K562 (cell line): ENCODE results near the gene TRIM14.
"Not testable (repeated sequence)": the region's sequence is repeated elsewhere in the genome, so short reads cannot be mapped to it uniquely, and the experiment has no call there.

Source experiments
- HEY1 ChIP-seq: fragments of 250-450 bp; sonication (Bioruptor Pico); IDR thresholded peaks from 2 replicates; pipeline ENCODE4 v1.5.0; 2020; ENCODE audit warnings: mild to moderate bottlenecking, moderate library complexity, borderline replicate concordance
- JUN ChIP-seq, 2 experiments: sonication (generic) in 1 of 2; formaldehyde crosslinking in 1 of 2; IDR thresholded peaks; 2 replicates each; pipeline versions ENCODE4 v1.6.1 to v1.8.0; 2012 to 2022; ENCODE audit warnings: borderline replicate concordance in 2 of 2, mild to moderate bottlenecking in 2 of 2, improper control_type of control experiment in 1 of 2, low read depth in 1 of 2, low read length in 1 of 2, missing genetic modification reagents in 1 of 2
- KLF13 ChIP-seq: fragments of 450-650 bp; IDR thresholded peaks from 2 replicates; pipeline ENCODE4 v1.6.1; 2016; ENCODE audit warnings: missing genetic modification characterization, low read depth, mild to moderate bottlenecking, missing compliant biosample characterization, moderate library complexity, borderline replicate concordance
- MXI1 ChIP-seq: IDR thresholded peaks from 2 replicates; pipeline ENCODE4 v1.6.1; 2011; ENCODE audit warnings: low read depth, mild to moderate bottlenecking, improper control_type of control experiment, low read length
- NFYB ChIP-seq: IDR thresholded peaks from 2 replicates; pipeline ENCODE4 v1.6.1; 2011; ENCODE audit warnings: mild to moderate bottlenecking, moderate library complexity; ENCODE audit not compliant: insufficient read length; ENCODE audit errors: extremely low read depth
- TF ChIP-seq, protein P1 (sequence below): IDR thresholded peaks from 3 replicates; pipeline ENCODE4 v1.6.1; 2011; ENCODE audit warnings: borderline replicate concordance, mild to moderate bottlenecking; ENCODE audit not compliant: insufficient read length, insufficient read depth
- TF ChIP-seq, protein P2 (sequence below): sonication (generic); formaldehyde crosslinking; IDR thresholded peaks from 2 replicates; pipeline ENCODE4 v1.5.0; 2020; ENCODE audit warnings: missing genetic modification reagents
- TF ChIP-seq, protein P3 (sequence below), 3 experiments: IDR thresholded peaks in 2 of 3; conservative IDR thresholded peaks in 1 of 3; 2 replicates each; pipeline ENCODE4 v1.5.1; 2011 to 2012; ENCODE audit warnings: low read length in 3 of 3, mild to moderate bottlenecking in 3 of 3, control low read depth in 2 of 3, improper control_type of control experiment in 1 of 3, inconsistent platforms in 1 of 3, low read depth in 1 of 3, mixed read lengths in 1 of 3, moderate library complexity in 1 of 3; ENCODE audit not compliant: insufficient read depth in 2 of 3

DNA sequence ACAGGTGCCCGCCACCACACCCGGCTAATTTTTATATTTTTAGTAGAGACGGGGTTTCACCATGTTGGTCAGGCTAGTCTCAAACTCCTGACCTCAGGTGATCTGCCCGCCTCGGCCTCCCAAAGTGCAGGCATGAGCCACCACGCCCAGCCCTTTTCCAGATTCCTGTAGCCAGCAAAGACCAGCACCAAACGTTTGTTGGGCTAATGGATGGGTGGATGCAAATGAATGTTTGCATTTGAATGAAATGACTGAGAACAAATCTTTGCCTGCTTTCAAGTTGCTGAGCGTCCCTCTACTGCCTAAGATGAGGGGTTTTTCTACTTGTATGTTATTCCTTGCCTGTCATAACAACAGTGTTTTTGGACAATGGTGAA lies 42.5 kb downstream of the TRIM14 start:
- TF ChIP-seq JUN (IDR thresholded peaks at IDR 0.05; ENCODE audit: borderline replicate concordance, low read depth, low read length); JUN (CRISPR knock-in tag; IDR thresholded peaks at IDR 0.05; ENCODE audit: borderline replicate concordance); HEY1; MXI1; NFYB; KLF13 (tag): not testable (repeated sequence)
- TF ChIP-seq, protein P1, sequence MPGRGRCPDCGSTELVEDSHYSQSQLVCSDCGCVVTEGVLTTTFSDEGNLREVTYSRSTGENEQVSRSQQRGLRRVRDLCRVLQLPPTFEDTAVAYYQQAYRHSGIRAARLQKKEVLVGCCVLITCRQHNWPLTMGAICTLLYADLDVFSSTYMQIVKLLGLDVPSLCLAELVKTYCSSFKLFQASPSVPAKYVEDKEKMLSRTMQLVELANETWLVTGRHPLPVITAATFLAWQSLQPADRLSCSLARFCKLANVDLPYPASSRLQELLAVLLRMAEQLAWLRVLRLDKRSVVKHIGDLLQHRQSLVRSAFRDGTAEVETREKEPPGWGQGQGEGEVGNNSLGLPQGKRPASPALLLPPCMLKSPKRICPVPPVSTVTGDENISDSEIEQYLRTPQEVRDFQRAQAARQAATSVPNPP, result not testable (repeated sequence)
- TF ChIP-seq, protein P2, sequence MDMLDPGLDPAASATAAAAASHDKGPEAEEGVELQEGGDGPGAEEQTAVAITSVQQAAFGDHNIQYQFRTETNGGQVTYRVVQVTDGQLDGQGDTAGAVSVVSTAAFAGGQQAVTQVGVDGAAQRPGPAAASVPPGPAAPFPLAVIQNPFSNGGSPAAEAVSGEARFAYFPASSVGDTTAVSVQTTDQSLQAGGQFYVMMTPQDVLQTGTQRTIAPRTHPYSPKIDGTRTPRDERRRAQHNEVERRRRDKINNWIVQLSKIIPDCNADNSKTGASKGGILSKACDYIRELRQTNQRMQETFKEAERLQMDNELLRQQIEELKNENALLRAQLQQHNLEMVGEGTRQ, result not testable (repeated sequence)
- TF ChIP-seq, protein P3, sequence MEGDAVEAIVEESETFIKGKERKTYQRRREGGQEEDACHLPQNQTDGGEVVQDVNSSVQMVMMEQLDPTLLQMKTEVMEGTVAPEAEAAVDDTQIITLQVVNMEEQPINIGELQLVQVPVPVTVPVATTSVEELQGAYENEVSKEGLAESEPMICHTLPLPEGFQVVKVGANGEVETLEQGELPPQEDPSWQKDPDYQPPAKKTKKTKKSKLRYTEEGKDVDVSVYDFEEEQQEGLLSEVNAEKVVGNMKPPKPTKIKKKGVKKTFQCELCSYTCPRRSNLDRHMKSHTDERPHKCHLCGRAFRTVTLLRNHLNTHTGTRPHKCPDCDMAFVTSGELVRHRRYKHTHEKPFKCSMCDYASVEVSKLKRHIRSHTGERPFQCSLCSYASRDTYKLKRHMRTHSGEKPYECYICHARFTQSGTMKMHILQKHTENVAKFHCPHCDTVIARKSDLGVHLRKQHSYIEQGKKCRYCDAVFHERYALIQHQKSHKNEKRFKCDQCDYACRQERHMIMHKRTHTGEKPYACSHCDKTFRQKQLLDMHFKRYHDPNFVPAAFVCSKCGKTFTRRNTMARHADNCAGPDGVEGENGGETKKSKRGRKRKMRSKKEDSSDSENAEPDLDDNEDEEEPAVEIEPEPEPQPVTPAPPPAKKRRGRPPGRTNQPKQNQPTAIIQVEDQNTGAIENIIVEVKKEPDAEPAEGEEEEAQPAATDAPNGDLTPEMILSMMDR (IDR thresholded peaks at IDR 0.05 in 2 of 3, conservative IDR thresholded peaks at IDR 0.05 in 1 of 3; ENCODE audit: insufficient read depth in 2 of 3, low read depth in 1 of 3, low read length in 3 of 3), result not testable (repeated sequence)
